Right ventricle myocardium inferior (tissue), 1 donor: ENCODE results near the gene MRPL20. TPM values are rescaled to one million over a fixed set of nuclear protein-coding genes. Genes with fewer than 3 reads are reported as not detected.
"Not testable (repeated sequence)": the region's sequence is repeated elsewhere in the genome, so short reads cannot be mapped to it uniquely, and the experiment has no call there.

Experiments
- ATAC-seq: fragments of 200-7000 bp; cut with Tn5 transposase; one replicate; pipeline ENCODE4 v1.9.1; 2020; ENCODE audit warnings: mild to moderate bottlenecking, moderate library complexity
- DNase-seq: peaks from one replicate; pipeline ENCODE4 v3.0.0; 2021; ENCODE audit errors: missing footprints
- intact Hi-C: fragments of 100-400 bp; cut with DNase I; formaldehyde crosslinking; loops from one replicate; pipeline ENCODE4 v1.11.0; 2022
- total RNA-seq: library from RNA; stranded (reverse); fragmentation: NEBNext Ultra II Directional; extraction: Animal tissue kit (Norgen Biotek cat#: 25700); gene quantifications from one replicate; pipeline ENCODE4 v1.2.1, GENCODE V29; 2021
- donor health status: DM: no; HTN: yes; CAD: no; lungs with severe emphysema.

The MRPL20 gene
- total RNA-seq, 1 donor from 2014 or later, result 140 TPM

DNA sequence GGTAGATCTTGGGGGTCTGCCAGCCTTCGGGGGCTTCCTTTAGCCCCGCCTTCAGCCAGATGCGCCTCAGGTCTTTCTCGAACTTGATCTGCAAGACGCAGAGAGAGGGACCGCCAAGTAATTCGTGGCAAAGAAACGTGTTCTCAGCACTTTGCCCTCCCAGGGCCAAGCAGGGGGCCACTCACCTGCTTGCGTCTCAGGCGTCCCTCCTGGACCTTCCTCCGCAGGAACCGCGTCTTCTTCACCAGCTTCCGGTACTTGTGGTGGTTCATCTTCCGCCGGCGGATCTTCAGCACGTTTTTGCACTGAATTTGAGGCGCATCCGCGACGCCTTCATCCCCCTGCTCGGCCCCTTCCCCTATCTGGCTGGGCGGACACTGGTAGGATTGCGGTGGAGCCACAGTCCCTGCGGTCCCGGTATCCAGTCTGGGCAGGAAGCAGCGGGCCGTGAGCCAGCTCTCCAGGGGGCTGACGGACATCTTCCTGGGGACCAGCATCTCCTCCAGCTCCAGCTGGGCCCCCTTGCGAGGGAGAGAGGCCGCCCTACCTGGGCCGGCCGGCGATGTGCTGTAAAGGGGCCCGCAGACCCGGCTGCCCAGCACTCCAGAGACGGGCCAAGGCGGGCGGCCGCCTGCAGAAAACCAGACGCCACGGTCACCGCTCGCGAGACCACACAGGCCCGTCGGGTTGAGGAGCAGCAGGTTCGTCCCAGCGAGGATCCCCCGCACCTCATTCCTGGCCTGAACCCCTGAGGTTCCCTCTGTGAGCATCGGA, 33.1 kb downstream of the MRPL20 start:
- ATAC-seq (no peak), DNase-seq (peak; percentile 63)
- intact Hi-C loops, result loop anchor here (1.0 to 2.0 kb wide), 2 partner anchors 22 to 25 kb away; partner anchors contain the start of gene DVL1

DNA sequence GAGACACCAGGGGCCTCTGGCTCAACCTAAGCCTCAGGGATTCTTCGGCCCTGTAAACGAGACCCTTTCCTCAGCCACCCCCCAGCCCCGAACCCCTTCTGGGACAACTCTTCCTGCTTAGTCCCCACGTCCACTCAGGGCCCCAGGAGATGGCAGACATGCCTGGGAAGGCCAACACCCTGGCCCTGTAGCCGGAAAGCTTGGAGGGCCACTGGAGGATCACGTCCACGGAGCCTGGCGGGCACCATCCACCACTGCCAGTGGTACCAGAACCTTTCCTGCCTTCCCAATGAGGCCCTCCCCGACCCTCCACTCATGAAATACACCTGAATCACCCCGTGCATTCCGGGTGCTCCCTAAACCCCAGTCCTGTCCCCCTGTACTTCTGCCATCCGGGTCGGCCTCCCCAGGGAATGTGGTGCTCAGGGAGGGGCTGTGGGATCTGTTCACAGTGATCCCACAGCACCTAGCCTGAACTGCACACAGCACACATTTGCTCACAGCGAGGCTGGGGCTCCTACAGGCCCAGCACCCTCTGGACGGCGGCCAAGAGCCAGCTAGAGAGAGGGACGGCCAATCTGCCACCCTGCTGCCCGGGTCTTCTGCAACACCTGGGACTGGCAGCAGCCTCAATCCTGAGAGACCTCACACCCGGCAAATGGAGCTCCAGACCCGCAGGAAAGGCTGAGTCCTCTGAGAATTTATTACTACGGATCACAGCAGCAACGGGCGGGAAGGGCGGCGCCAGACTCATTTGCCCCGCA, 33.9 kb downstream of the MRPL20 start:
- ATAC-seq, result no peak
- DNase-seq, result peak; percentile 50
- intact Hi-C loops, result loop anchor here (1.0 to 2.0 kb wide), 2 partner anchors 21 to 24 kb away; partner anchors contain the start of gene DVL1

GRCh38 chr1:1371746-1372711, 35.1 kb downstream of the MRPL20 start:
- intact Hi-C loops, result loop anchor here (2.0 kb wide), 2 partner anchors 23 to 249 kb away; partner anchors contain the start of gene DVL1
- DNase-seq (peak; percentile 82), ATAC-seq (peak; percentile 29)

DNA sequence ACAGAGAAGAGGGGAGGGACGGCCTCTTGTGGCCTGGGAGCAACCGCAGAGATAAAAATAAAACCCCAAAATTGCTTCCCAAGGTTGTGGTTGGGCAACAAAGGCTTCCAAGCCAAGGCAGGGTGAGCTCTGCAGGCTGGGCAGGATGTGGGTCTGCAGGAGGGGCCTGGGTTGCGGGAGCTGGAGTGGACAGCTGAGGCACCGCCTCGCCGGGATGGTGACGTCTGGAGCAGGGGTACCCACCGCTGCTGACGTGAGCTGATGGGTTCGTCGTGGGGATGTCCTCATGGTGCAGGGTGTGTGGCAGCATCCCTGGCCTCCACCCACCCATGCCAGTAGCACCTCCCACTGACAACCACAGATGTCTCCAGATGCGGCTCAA, 35.7 kb downstream of the MRPL20 start:
- intact Hi-C loops, result loop anchor here (2.0 kb wide), 1 partner anchor 249 kb away; no protein-coding TSS in a partner anchor
- peak; percentile 48 for DNase-seq

GRCh38 chr1:1370771-1371300, 36.3 kb downstream of the MRPL20 start:
- intact Hi-C loops, result loop anchor here (2.0 kb wide), 1 partner anchor 248 kb away; no protein-coding TSS in a partner anchor
- DNase-seq (peak; percentile 33), ATAC-seq (no peak)

More for the DNA sequence above, 35.7 kb downstream of the MRPL20 start:
- no peak for ATAC-seq

DNA sequence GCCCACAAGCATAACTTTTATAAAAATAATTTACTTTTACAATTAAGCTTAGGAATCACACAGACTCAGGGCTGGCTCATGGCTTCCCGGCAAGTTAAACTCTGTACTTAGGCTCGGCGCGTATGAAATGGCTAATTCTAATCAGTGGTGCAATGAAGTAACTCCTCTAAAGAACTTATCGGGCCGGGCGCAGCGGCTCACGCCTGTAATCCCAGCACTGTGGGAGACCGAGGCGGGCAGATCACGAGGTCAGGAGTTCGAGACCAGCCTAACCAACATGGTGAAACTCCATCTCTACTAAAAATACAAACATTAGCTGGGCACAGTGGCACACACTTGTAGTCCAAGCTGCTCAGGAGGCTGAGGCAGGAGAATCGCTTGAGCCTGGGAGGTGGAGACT, 37.0 kb downstream of the MRPL20 start:
- intact Hi-C loops, result loop anchor here (2.0 kb wide), 1 partner anchor 247 kb away; no protein-coding TSS in a partner anchor
- ATAC-seq, result not testable (repeated sequence)
- peak; percentile 21 for DNase-seq

GRCh38 chr1:1367315-1367714, 39.8 kb downstream of the MRPL20 start:
- no peak for DNase-seq
- intact Hi-C loops, result no loop called here
- ATAC-seq, result no peak

DNA sequence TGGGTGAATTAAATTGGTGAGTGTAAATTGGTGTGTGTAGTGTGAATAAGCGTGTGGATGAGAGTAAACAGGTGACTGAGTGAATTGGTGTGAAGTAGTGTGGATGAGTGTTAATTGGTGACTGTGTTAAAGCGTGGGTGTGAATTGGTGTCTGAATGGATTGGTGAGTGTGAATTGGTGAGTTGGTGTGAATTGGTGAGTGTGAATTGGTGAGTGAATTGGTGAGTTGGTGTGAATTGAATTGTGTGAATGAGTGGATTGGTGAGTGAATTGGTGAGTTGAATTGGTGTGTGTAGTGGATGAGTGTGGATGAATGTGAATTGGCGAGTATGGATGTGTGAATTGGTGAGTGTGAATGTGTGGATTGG, 40.4 kb downstream of the MRPL20 start:
- ATAC-seq, result no peak
- intact Hi-C loops, result no loop called here
- no peak for DNase-seq

- intact Hi-C loops, result no loop called here
- DNase-seq (peak; percentile 15), ATAC-seq (no peak)
These were observed 41.0 kb downstream of the MRPL20 start for GRCh38 chr1:1365875-1366698.

DNA sequence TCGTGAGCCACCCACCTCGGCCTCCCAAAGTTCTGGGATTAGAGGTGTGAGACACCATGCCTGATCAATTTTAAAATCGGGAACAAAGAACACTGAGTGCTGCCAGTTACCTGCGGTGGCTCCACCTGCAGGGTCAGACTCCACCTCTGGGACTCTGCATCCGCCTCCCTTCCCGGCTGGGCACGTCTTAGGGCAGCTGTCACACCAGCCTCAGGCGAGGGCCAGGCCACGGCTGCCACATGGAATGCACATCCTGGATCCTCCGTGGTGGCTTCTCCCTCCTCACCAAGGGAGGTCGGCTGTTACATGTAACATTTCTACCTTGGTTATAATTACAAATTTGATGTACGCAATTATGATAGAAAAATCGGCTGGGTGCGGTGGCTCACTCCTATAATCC, 42.8 kb downstream of the MRPL20 start:
- ATAC-seq (no peak), DNase-seq (peak; percentile 55)
- intact Hi-C loops, result no loop called here

- intact Hi-C loops, result no loop called here
- DNase-seq (peak; percentile 86), ATAC-seq (peak; percentile 47)
These were observed 45.1 kb downstream of the MRPL20 start for GRCh38 chr1:1361982-1362423.

GRCh38 chr1:1361233-1361981, 45.7 kb downstream of the MRPL20 start:
- ATAC-seq, result no peak
- DNase-seq, result peak; percentile 16
- intact Hi-C loops, result no loop called here

- DNase-seq (peak; percentile 78), ATAC-seq (peak; percentile 58)
- intact Hi-C loops, result no loop called here
These were observed 46.5 kb downstream of the MRPL20 start for GRCh38 chr1:1360506-1361169.

- DNase-seq (peak; percentile 68), ATAC-seq (peak; percentile 21)
- intact Hi-C loops, result no loop called here
These were observed 47.2 kb downstream of the MRPL20 start for GRCh38 chr1:1359664-1360468.

DNA sequence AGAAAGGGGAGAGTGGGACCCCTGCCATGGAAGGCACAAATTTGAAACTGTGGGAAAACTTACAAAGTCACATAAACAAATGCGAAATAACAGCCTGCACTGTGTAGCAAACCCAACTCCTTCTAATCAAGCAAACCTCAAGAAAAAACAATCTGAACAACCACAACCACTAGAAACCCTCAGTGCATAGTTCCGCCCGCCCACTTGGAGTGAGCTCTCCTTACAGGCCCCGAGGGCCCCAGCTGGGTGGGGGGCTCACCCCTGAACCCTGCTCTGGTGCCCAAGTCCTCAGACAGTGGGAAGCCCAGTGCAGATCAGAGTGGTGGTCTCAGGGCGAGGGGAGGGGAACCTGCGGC, 47.8 kb downstream of the MRPL20 start:
- intact Hi-C loops, result no loop called here
- DNase-seq, result peak; percentile 65
- no peak for ATAC-seq
